ENCODE results near the gene PLA2G4F.

The PLA2G4F gene

GRCh38 chr15:42145546-42146455, 10.6 kb downstream of the PLA2G4F start:
- TF ChIP-seq CTCF (IDR thresholded peaks at IDR 0.05), result no peak

GRCh38 chr15:42144841-42145375, 11.5 kb downstream of the PLA2G4F start:
- TF ChIP-seq CTCF (IDR thresholded peaks at IDR 0.05), result no peak

GRCh38 chr15:42143866-42144625, 12.4 kb downstream of the PLA2G4F start:
- TF ChIP-seq CTCF (IDR thresholded peaks at IDR 0.05), result no peak

DNA sequence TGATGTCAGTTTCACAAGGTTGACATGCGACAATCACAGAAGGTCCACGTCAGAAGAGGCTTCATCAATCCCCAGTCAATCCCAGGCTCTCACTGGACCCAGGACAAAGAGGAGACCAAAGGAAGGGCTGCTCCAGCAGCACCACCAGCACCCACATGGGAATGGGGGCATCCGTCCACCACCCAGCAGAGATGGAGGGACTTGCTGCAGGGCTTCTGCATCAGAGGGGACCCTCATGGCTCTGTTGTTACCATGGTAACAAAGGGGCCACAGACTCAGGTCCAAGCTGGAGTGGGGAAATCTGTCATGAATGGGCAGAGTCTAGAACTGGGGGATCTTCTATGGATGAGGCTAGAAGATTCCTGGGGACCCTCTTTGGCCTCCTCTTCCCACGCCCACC, 13.1 kb downstream of the PLA2G4F start:
- no peak for TF ChIP-seq CTCF (IDR thresholded peaks at IDR 0.05)

GRCh38 chr15:42141795-42142667, 14.4 kb downstream of the PLA2G4F start:
- TF ChIP-seq CTCF (IDR thresholded peaks at IDR 0.05), result no peak

GRCh38 chr15:42141246-42141645, 15.2 kb downstream of the PLA2G4F start:
- TF ChIP-seq CTCF (IDR thresholded peaks at IDR 0.05), result no peak

All from LNCAP (cell line).